HCT116 (cell line): ENCODE measurements around the gene ABL2. TPM values are rescaled to one million over a fixed set of nuclear protein-coding genes. Genes with fewer than 3 reads are reported as not detected.

Source experiments
- ATAC-seq: fragments of 200-7000 bp; cut with Tn5 transposase; 2 replicates; pipeline ENCODE4 v1.9.1; 2020; ENCODE audit warnings: mild to moderate bottlenecking, moderate library complexity
- BruUV-seq: library from RNA; stranded (reverse); fragments of 400-500 nt; replicated peaks from 2 replicates; lab custom pipeline; 2021; lab: Mats Ljungman, UMichigan
- CTCF ChIA-PET: fragments of 300-600 bp; sonication (Branson Sonifier 250); formaldehyde crosslinking; loops from one replicate; lab custom pipeline; 2021; ENCODE audit warnings: antibody characterized with exemption; lab: Charles Lee
- POLR2A ChIA-PET: fragments of 300-600, 350-600 bp; sonication (Branson Sonifier 250); formaldehyde crosslinking; loops from one replicate; lab custom pipeline; 2021; ENCODE audit warnings: antibody characterized with exemption; lab: Charles Lee
- RAD21 ChIA-PET, 2 experiments: fragments of 300-600 bp; sonication (Branson Sonifier 250); formaldehyde crosslinking; loops; one replicate each; lab custom pipeline; 2023; ENCODE audit warnings: low total read pairs in 2 of 2; ENCODE audit not compliant: uncharacterized antibody in 2 of 2, unreplicated experiment in 2 of 2, low non-redundant PET in 1 of 2; lab: Charles Lee
- DNase-seq: peaks from one replicate; pipeline ENCODE4 v3.0.0-alpha.2; 2010; ENCODE audit warnings: low read depth, low spot score
- H2AFZ ChIP-seq: fragments of 200-600 bp; shearing (Covaris generic), sonication (generic); 2 replicates; pipeline ENCODE4 v1.6.1; 2017; ENCODE audit warnings: low read depth, mixed run types, mixed read lengths, antibody characterized with exemption, low read length; ENCODE audit not compliant: poor library complexity, severe bottlenecking
- H3K27ac ChIP-seq: 2 replicates; pipeline ENCODE4 v1.5.1; 2012; ENCODE audit warnings: low read depth, low read length
- H3K27me3 ChIP-seq: fragments of 200-600 bp; sonication (generic); 2 replicates; pipeline ENCODE4 v1.6.1; 2016; ENCODE audit warnings: mixed run types, low read length, mixed read lengths; ENCODE audit not compliant: insufficient read depth
- H3K36me3 ChIP-seq, 2 experiments: fragments of 200-500 bp in 1 of 2; fragments of 200-600 bp in 1 of 2; sonication (Bioruptor generic) in 1 of 2; sonication (generic) in 1 of 2; 2 replicates each; pipeline versions ENCODE4 v1.5.1 to v1.6.1; 2014 to 2016; ENCODE audit warnings: low read length in 2 of 2, inconsistent platforms in 1 of 2, mixed read lengths in 1 of 2, mixed run types in 1 of 2; ENCODE audit not compliant: insufficient read depth in 2 of 2, control insufficient read depth in 1 of 2
- H3K4me1 ChIP-seq, 2 experiments: fragments of 200-600 bp in 1 of 2; sonication (generic) in 1 of 2; 2 replicates each; pipeline versions ENCODE4 v1.5.1 to v1.6.1; 2012 to 2017; ENCODE audit warnings: low read length in 2 of 2, inconsistent platforms in 1 of 2, mild to moderate bottlenecking in 1 of 2, mixed read lengths in 1 of 2, mixed run types in 1 of 2, moderate library complexity in 1 of 2; ENCODE audit not compliant: insufficient read depth in 2 of 2, control insufficient read depth in 1 of 2
- H3K4me2 ChIP-seq: fragments of 200-600 bp; sonication (generic); 2 replicates; pipeline ENCODE4 v1.6.1; 2017; ENCODE audit warnings: mixed run types, low read length, mixed read lengths
- H3K4me3 ChIP-seq, 2 experiments: fragments of 200-600 bp in 1 of 2; sonication (generic) in 1 of 2; replicated peaks in 1 of 2; 2 replicates each; pipeline ENCODE4 v1.5.1; 2011 to 2016; ENCODE audit warnings: low read length in 2 of 2, control low read depth in 1 of 2, low read depth in 1 of 2, mild to moderate bottlenecking in 1 of 2, mixed read lengths in 1 of 2, mixed run types in 1 of 2
- H3K79me2 ChIP-seq: fragments of 200-600 bp; sonication (generic); 2 replicates; pipeline ENCODE4 v1.6.1; 2017; ENCODE audit warnings: mild to moderate bottlenecking, mixed run types, low read length, moderate library complexity, mixed read lengths; ENCODE audit not compliant: insufficient read depth
- H3K9ac ChIP-seq: fragments of 200-600 bp; sonication (generic); 2 replicates; pipeline ENCODE4 v1.6.1; 2016; ENCODE audit warnings: low read length, mixed read lengths
- H3K9me2 ChIP-seq: fragments of 200-600 bp; sonication (generic), shearing (Covaris generic); 2 replicates; pipeline ENCODE4 v1.6.1; 2017; ENCODE audit warnings: mixed run types, mild to moderate bottlenecking, moderate library complexity; ENCODE audit not compliant: insufficient read depth
- H3K9me3 ChIP-seq, 2 experiments: fragments of 200-500 bp in 1 of 2; fragments of 200-600 bp in 1 of 2; sonication (Bioruptor generic) in 1 of 2; sonication (generic) in 1 of 2; 2 replicates each; pipeline ENCODE4 v1.6.1; 2014 to 2017; ENCODE audit warnings: low read length in 2 of 2, mixed read lengths in 2 of 2, inconsistent platforms in 1 of 2, low read depth in 1 of 2, mild to moderate bottlenecking in 1 of 2, mixed run types in 1 of 2, moderate library complexity in 1 of 2; ENCODE audit not compliant: control insufficient read depth in 1 of 2, insufficient read depth in 1 of 2
- H4K20me1 ChIP-seq: fragments of 200-600 bp; sonication (generic), shearing (Covaris generic); 2 replicates; pipeline ENCODE4 v1.6.1; 2017; ENCODE audit warnings: mixed run types, mild to moderate bottlenecking, moderate library complexity; ENCODE audit not compliant: insufficient read depth
- CBX3 ChIP-seq: IDR thresholded peaks from 2 replicates; pipeline ENCODE4 v1.6.1; 2012; ENCODE audit warnings: low read depth
- CEBPB ChIP-seq: IDR thresholded peaks from 2 replicates; pipeline ENCODE4 v1.6.1; 2012; ENCODE audit warnings: low read depth
- EGR1 ChIP-seq: IDR thresholded peaks from 2 replicates; pipeline ENCODE4 v1.6.1; 2012; ENCODE audit warnings: low read depth
- ELF1 ChIP-seq: IDR thresholded peaks from 2 replicates; pipeline ENCODE4 v1.6.1; 2012; ENCODE audit warnings: low read depth, borderline replicate concordance
- EZH2phosphoT487 ChIP-seq: fragments of 200-600 bp; IDR thresholded peaks from 2 replicates; pipeline ENCODE4 v1.6.1; 2018; ENCODE audit warnings: antibody characterized with exemption, borderline replicate concordance
- FOSL1 ChIP-seq: IDR thresholded peaks from 2 replicates; pipeline ENCODE4 v1.6.1; 2012; ENCODE audit warnings: low read depth
- JUND ChIP-seq: IDR thresholded peaks from 2 replicates; pipeline ENCODE4 v1.6.1; 2012
- POLR2A ChIP-seq: IDR thresholded peaks from 2 replicates; pipeline ENCODE4 v1.7.0; 2011; ENCODE audit warnings: borderline replicate concordance; ENCODE audit not compliant: insufficient read depth, insufficient read length; ENCODE audit errors: extremely low read depth
- POLR2AphosphoS5 ChIP-seq: IDR thresholded peaks from 2 replicates; pipeline ENCODE4 v1.6.1; 2011; ENCODE audit warnings: mild to moderate bottlenecking, low read depth, low read length, moderate library complexity
- SIN3A ChIP-seq: IDR thresholded peaks from 2 replicates; pipeline ENCODE4 v1.6.1; 2012; ENCODE audit warnings: low read depth
- SP1 ChIP-seq: IDR thresholded peaks from 2 replicates; pipeline ENCODE4 v1.6.1; 2012; ENCODE audit warnings: low read depth
- SRF ChIP-seq: IDR thresholded peaks from 2 replicates; pipeline ENCODE4 v1.6.1; 2012; ENCODE audit warnings: low read depth
- ZFX ChIP-seq: fragments of 450-650 bp; IDR thresholded peaks from 2 replicates; pipeline ENCODE4 v1.6.1; 2017
- ZNF274 ChIP-seq: fragments of 200-500 bp; sonication (Bioruptor generic); IDR thresholded peaks from 2 replicates; pipeline ENCODE4 v1.6.1; 2014; ENCODE audit warnings: mild to moderate bottlenecking, low read depth, low read length, inconsistent platforms
- intact Hi-C: fragments of 100-400 bp; cut with micrococcal nuclease; formaldehyde crosslinking; loops from 2 replicates; pipeline ENCODE4 v1.10.0; 2022
- total RNA-seq: library from RNA; stranded (reverse); gene quantifications from one replicate; pipeline ENCODE4 v1.2.1, GENCODE V29; 2021; ENCODE audit not compliant: unreplicated experiment
- TF ChIP-seq, protein P1 (sequence below): IDR thresholded peaks from 2 replicates; pipeline ENCODE4 v1.6.1; 2012
- TF ChIP-seq, protein P2 (sequence below), 3 experiments: fragments of 200-600 bp in 1 of 3; sonication (generic) in 1 of 3; IDR thresholded peaks in 2 of 3; conservative IDR thresholded peaks in 1 of 3; 2 replicates each; pipeline ENCODE4 v1.5.1; 2012 to 2017; ENCODE audit warnings: low read depth in 2 of 3, low read length in 2 of 3, antibody characterized with exemption in 1 of 3, borderline replicate concordance in 1 of 3, control low read depth in 1 of 3, mild to moderate bottlenecking in 1 of 3, mixed read lengths in 1 of 3, mixed run types in 1 of 3, moderate library complexity in 1 of 3; ENCODE audit not compliant: insufficient read depth in 1 of 3
- TF ChIP-seq, protein P3 (sequence below): IDR thresholded peaks from 2 replicates; pipeline ENCODE4 v1.6.1; 2012
- TF ChIP-seq, protein P4 (sequence below): IDR thresholded peaks from 2 replicates; pipeline ENCODE4 v1.6.1; 2012; ENCODE audit warnings: low read depth

The ABL2 gene
- total RNA-seq, 1 experiment from 2014 or later = 22.9 TPM

DNA sequence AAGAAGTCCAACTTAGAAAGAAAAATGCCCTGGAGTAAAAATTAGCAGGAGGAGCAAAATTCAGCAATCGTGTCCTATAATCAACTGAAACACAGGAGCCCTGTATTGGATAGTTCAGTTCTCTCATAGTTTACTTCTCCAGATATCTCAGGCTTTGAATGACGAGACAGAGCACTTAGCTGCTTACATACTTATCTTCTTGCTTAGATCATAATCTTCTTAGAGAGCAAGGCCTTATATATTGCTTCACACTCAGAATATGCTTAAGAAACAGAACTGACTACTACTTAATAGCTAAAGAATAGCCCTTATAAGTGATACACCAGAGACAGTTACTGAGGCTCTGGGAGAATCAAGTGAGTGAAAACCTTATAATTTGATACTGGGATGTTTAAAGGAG, 108.7 kb downstream of the ABL2 start (continued):
- TF ChIP-seq EGR1 = no peak
- no peak for TF ChIP-seq JUND
- TF ChIP-seq, protein P1, sequence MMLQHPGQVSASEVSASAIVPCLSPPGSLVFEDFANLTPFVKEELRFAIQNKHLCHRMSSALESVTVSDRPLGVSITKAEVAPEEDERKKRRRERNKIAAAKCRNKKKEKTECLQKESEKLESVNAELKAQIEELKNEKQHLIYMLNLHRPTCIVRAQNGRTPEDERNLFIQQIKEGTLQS = no peak
- TF ChIP-seq, protein P2, sequence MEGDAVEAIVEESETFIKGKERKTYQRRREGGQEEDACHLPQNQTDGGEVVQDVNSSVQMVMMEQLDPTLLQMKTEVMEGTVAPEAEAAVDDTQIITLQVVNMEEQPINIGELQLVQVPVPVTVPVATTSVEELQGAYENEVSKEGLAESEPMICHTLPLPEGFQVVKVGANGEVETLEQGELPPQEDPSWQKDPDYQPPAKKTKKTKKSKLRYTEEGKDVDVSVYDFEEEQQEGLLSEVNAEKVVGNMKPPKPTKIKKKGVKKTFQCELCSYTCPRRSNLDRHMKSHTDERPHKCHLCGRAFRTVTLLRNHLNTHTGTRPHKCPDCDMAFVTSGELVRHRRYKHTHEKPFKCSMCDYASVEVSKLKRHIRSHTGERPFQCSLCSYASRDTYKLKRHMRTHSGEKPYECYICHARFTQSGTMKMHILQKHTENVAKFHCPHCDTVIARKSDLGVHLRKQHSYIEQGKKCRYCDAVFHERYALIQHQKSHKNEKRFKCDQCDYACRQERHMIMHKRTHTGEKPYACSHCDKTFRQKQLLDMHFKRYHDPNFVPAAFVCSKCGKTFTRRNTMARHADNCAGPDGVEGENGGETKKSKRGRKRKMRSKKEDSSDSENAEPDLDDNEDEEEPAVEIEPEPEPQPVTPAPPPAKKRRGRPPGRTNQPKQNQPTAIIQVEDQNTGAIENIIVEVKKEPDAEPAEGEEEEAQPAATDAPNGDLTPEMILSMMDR (IDR thresholded peaks at IDR 0.05 in 2 of 3, conservative IDR thresholded peaks at IDR 0.05 in 1 of 3; ENCODE audit: borderline replicate concordance in 1 of 3, insufficient read depth in 1 of 3, low read depth in 2 of 3, low read length in 2 of 3) = no peak
- TF ChIP-seq SP1 = no peak
- no peak for TF ChIP-seq POLR2A

DNA sequence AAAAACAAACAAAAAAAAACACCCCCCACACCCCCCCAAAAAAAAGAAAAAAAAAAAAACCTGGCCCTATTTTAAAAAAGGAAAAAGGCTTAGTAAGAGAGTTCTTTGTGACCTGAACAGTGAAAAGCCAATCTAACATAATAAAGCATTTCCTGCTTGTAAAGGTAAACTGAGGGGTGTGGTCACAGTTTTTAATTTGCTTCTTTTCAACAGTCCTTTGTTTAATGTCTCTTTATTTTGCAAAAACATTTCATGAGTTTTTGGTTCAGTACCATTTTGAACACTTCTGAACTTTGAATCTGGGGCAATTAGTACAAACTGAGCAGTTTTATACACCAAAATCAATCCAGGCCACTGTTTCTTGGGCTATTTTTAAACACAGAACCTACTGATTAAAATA, 110.0 kb downstream of the ABL2 start:
- Histone ChIP-seq H3K9me2 (no peaks in the 10 kb centered on the region), H3K4me1 (peaks cover 0 to 5% of the 10 kb centered on the region in 2 experiments; a peak in 1 of 4 replicates), H2AFZ (no peak overlapping the region), H3K4me2 (no peak overlapping the region), H3K27me3 (no peaks in the 10 kb centered on the region), H3K9me3 (no peaks in the 10 kb centered on the region), H3K27ac (no peak overlapping the region), H3K9ac (no peak overlapping the region), H4K20me1 (no peaks in the 10 kb centered on the region), H3K36me3 (peaks cover 6 to 8% of the 10 kb centered on the region in 2 experiments), H3K4me3 (no peak overlapping the region), H3K79me2 (no peaks in the 10 kb centered on the region)
- no TSS peak for BruUV-seq
- DNase-seq (no peak), ATAC-seq (no peak)
- ChIA-PET CTCF (no interaction called here), POLR2A (no interaction called here), RAD21 (no interaction called here)
- intact Hi-C loops = no loop called here
- TF ChIP-seq SIN3A (no peak), SP1 (no peak), ZNF274 (no peak), EZH2phosphoT487 (no peak), SRF (no peak), ZFX (no peak), EGR1 (no peak), CEBPB (no peak), CBX3 (no peak), POLR2A (no peak), POLR2AphosphoS5 (no peak), JUND (no peak), FOSL1 (no peak), ELF1 (no peak)
- TF ChIP-seq, protein P2 (IDR thresholded peaks at IDR 0.05 in 2 of 3, conservative IDR thresholded peaks at IDR 0.05 in 1 of 3; ENCODE audit: borderline replicate concordance in 1 of 3, insufficient read depth in 1 of 3, low read depth in 2 of 3, low read length in 2 of 3) = no peak
- TF ChIP-seq, protein P1 = no peak
- TF ChIP-seq, protein P3, sequence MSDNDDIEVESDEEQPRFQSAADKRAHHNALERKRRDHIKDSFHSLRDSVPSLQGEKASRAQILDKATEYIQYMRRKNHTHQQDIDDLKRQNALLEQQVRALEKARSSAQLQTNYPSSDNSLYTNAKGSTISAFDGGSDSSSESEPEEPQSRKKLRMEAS = no peak
- TF ChIP-seq, protein P4, sequence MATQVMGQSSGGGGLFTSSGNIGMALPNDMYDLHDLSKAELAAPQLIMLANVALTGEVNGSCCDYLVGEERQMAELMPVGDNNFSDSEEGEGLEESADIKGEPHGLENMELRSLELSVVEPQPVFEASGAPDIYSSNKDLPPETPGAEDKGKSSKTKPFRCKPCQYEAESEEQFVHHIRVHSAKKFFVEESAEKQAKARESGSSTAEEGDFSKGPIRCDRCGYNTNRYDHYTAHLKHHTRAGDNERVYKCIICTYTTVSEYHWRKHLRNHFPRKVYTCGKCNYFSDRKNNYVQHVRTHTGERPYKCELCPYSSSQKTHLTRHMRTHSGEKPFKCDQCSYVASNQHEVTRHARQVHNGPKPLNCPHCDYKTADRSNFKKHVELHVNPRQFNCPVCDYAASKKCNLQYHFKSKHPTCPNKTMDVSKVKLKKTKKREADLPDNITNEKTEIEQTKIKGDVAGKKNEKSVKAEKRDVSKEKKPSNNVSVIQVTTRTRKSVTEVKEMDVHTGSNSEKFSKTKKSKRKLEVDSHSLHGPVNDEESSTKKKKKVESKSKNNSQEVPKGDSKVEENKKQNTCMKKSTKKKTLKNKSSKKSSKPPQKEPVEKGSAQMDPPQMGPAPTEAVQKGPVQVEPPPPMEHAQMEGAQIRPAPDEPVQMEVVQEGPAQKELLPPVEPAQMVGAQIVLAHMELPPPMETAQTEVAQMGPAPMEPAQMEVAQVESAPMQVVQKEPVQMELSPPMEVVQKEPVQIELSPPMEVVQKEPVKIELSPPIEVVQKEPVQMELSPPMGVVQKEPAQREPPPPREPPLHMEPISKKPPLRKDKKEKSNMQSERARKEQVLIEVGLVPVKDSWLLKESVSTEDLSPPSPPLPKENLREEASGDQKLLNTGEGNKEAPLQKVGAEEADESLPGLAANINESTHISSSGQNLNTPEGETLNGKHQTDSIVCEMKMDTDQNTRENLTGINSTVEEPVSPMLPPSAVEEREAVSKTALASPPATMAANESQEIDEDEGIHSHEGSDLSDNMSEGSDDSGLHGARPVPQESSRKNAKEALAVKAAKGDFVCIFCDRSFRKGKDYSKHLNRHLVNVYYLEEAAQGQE = no peak
